Neural progenitor cell (in vitro differentiated cells): ENCODE data around the gene CBY1. TPM values are rescaled to one million over a fixed set of nuclear protein-coding genes. Genes with fewer than 3 reads are reported as not detected.

Experiments
- DNase-seq: peaks from one replicate; pipeline ENCODE4 v3.0.0-alpha.2; 2016; ENCODE audit warnings: low spot score
- H2AFZ ChIP-seq: fragments of 200-600 bp; sonication (generic); replicated peaks from 2 replicates; pipeline ENCODE4 v1.6.1; 2016; ENCODE audit warnings: antibody characterized with exemption
- H3F3A ChIP-seq: fragments of 200-600 bp; sonication (generic); 2 replicates; pipeline ENCODE4 v1.6.1; 2016; ENCODE audit warnings: antibody characterized with exemption, low read depth
- H3K27ac ChIP-seq: fragments of 200-600 bp; sonication (generic); 2 replicates; pipeline ENCODE4 v1.5.1; 2016; ENCODE audit warnings: mild to moderate bottlenecking
- H3K27me3 ChIP-seq: fragments of 200-600 bp; sonication (generic); 2 replicates; pipeline ENCODE4 v1.6.1; 2016; ENCODE audit warnings: mild to moderate bottlenecking, moderate library complexity
- H3K36me3 ChIP-seq: fragments of 200-600 bp; sonication (generic); 2 replicates; pipeline ENCODE4 v1.5.1; 2016
- H3K4me1 ChIP-seq: fragments of 200-600 bp; sonication (generic); 2 replicates; pipeline ENCODE4 v1.6.1; 2016; ENCODE audit warnings: mixed run types
- H3K4me2 ChIP-seq: fragments of 200-600 bp; sonication (generic); 2 replicates; pipeline ENCODE4 v1.6.1; 2016
- H3K4me3 ChIP-seq: fragments of 200-600 bp; sonication (generic); 2 replicates; pipeline ENCODE4 v1.5.1; 2016
- H3K79me2 ChIP-seq: fragments of 200-600 bp; sonication (generic); 2 replicates; pipeline ENCODE4 v1.6.1; 2016; ENCODE audit warnings: low read depth
- H3K9ac ChIP-seq: fragments of 200-600 bp; sonication (generic); 2 replicates; pipeline ENCODE4 v1.6.1; 2016
- H3K9me3 ChIP-seq: fragments of 200-600 bp; sonication (generic); 2 replicates; pipeline ENCODE4 v1.5.1; 2016; ENCODE audit warnings: low read depth
- H4K20me1 ChIP-seq: fragments of 200-600 bp; sonication (generic); 2 replicates; pipeline ENCODE4 v1.6.1; 2016; ENCODE audit warnings: low read depth
- H3K27ac Mint-ChIP-seq: 3 replicates; pipeline ENCODE4 v1.8.0; 2021; ENCODE audit warnings: mixed read lengths
- H3K27me3 Mint-ChIP-seq: 2 replicates; pipeline ENCODE4 v1.8.0; 2022; ENCODE audit warnings: low read depth, mild to moderate bottlenecking, inconsistent platforms, moderate library complexity, mixed read lengths; ENCODE audit not compliant: insufficient read depth
- H3K36me3 Mint-ChIP-seq: 3 replicates; pipeline ENCODE4 v1.8.0; 2021; ENCODE audit warnings: mixed read lengths
- H3K4me1 Mint-ChIP-seq: 3 replicates; pipeline ENCODE4 v1.8.0; 2021; ENCODE audit warnings: mixed read lengths
- H3K4me3 Mint-ChIP-seq: 3 replicates; pipeline ENCODE4 v1.8.0; 2021; ENCODE audit warnings: mild to moderate bottlenecking, moderate library complexity, mixed read lengths
- H3K9me3 Mint-ChIP-seq: 3 replicates; pipeline ENCODE4 v1.8.0; 2020; ENCODE audit warnings: mixed read lengths
- CTCF ChIP-seq: fragments of 200-600 bp; sonication (generic); IDR thresholded peaks from 2 replicates; pipeline ENCODE4 v1.5.1; 2017; ENCODE audit warnings: antibody characterized with exemption, mild to moderate bottlenecking
- EZH2 ChIP-seq: fragments of 200-600 bp; sonication (generic); IDR thresholded peaks from 2 replicates; pipeline ENCODE4 v1.6.1; 2017; ENCODE audit warnings: antibody characterized with exemption, mild to moderate bottlenecking, moderate library complexity
- EZH2phosphoT487 ChIP-seq: fragments of 200-600 bp; sonication (generic); IDR thresholded peaks from 2 replicates; pipeline ENCODE4 v1.6.1; 2017; ENCODE audit warnings: antibody characterized with exemption
- total RNA-seq: library from RNA; depleted of rRNA; stranded (reverse); fragments of >200 nt; gene quantifications from 2 replicates; pipeline ENCODE4 v1.2.3, GENCODE V29; 2015; ENCODE audit warnings: low replicate concordance

Gene CBY1
- total RNA-seq, 1 donor from 2014 or later = 25.8 TPM

- H4K20me1 ChIP-seq = no peaks in the 10 kb centered on the region
- no peak overlapping the region for H2AFZ ChIP-seq
- no peaks in the 10 kb centered on the region for H3F3A ChIP-seq
- no peaks in the 10 kb centered on the region for H3K27me3 ChIP-seq
- H3K4me1 ChIP-seq = no peaks in the 10 kb centered on the region
- Mint-ChIP-seq H3K9me3 (no peaks in the 10 kb centered on the region), H3K4me1 (peaks cover 6% of the 10 kb centered on the region), H3K4me3 (no peak overlapping the region), H3K27me3 (peaks cover 3% of the 10 kb centered on the region), H3K27ac (no peak overlapping the region), H3K36me3 (peaks cover 23% of the 10 kb centered on the region)
- no peak for DNase-seq
- no peaks in the 10 kb centered on the region for H3K79me2 ChIP-seq
- no peak overlapping the region for H3K4me2 ChIP-seq
- no peak overlapping the region for H3K9ac ChIP-seq
- no peaks in the 10 kb centered on the region for H3K36me3 ChIP-seq
- TF ChIP-seq EZH2phosphoT487 (no peak), CTCF (no peak), EZH2 (no peak)
- no peak overlapping the region for H3K27ac ChIP-seq
- H3K9me3 ChIP-seq = no peaks in the 10 kb centered on the region
- no peak overlapping the region for H3K4me3 ChIP-seq
Measured at GRCh38 chr22:38675833-38676232, 19.4 kb downstream of the CBY1 start.

- Histone ChIP-seq H3K27me3 (no peaks in the 10 kb centered on the region), H2AFZ (peak within 1 kb of the TSS; percentile 93), H3F3A (peaks cover 31% of the 10 kb centered on the region), H3K9ac (peak within 1 kb of the TSS; percentile 87), H3K36me3 (peaks cover 4% of the 10 kb centered on the region), H3K79me2 (peaks cover 11% of the 10 kb centered on the region), H3K9me3 (no peaks in the 10 kb centered on the region), H3K4me2 (peak within 1 kb of the TSS; percentile 95), H3K4me3 (peak within 1 kb of the TSS; percentile 92), H4K20me1 (no peaks in the 10 kb centered on the region), H3K4me1 (peaks cover 4% of the 10 kb centered on the region), H3K27ac (no peak within 1 kb of the TSS)
- Mint-ChIP-seq H3K27ac (peak within 1 kb of the TSS; percentile 98), H3K4me3 (peak within 1 kb of the TSS; percentile 100), H3K27me3 (peaks cover 7% of the 10 kb centered on the region), H3K36me3 (peaks cover 33% of the 10 kb centered on the region), H3K4me1 (peaks cover 24% of the 10 kb centered on the region), H3K9me3 (peaks cover 9% of the 10 kb centered on the region)
- TF ChIP-seq CTCF = peak; percentile 75
- TF ChIP-seq EZH2phosphoT487 = no peak
- peak; percentile 66 for TF ChIP-seq EZH2
- peak; percentile 94 for DNase-seq
Measured at GRCh38 chr22:38681582-38682335, 25.3 kb downstream of the CBY1 start, which contains the start of gene TOMM22. TOMM22 (plus strand) TSS chr22:38681957; CDS start chr22:38681979, 22 bp downstream.

- Histone ChIP-seq H3K36me3 (peaks cover 4% of the 10 kb centered on the region), H4K20me1 (no peaks in the 10 kb centered on the region), H3K79me2 (peaks cover 11% of the 10 kb centered on the region), H3K4me3 (no peak overlapping the region), H3K27me3 (no peaks in the 10 kb centered on the region), H3K27ac (no peak overlapping the region), H3F3A (peaks cover 31% of the 10 kb centered on the region), H3K4me2 (no peak overlapping the region), H3K4me1 (peaks cover 4% of the 10 kb centered on the region), H2AFZ (no peak overlapping the region), H3K9ac (no peak overlapping the region), H3K9me3 (no peaks in the 10 kb centered on the region)
- Mint-ChIP-seq H3K36me3 (peaks cover 40% of the 10 kb centered on the region), H3K27ac (no peak overlapping the region), H3K9me3 (peaks cover 9% of the 10 kb centered on the region), H3K4me1 (peaks cover 21% of the 10 kb centered on the region), H3K4me3 (no peak overlapping the region), H3K27me3 (peaks cover 4% of the 10 kb centered on the region)
- TF ChIP-seq EZH2phosphoT487 (no peak), CTCF (no peak), EZH2 (no peak)
- no peak for DNase-seq
Measured at GRCh38 chr22:38684895-38685294, 28.5 kb downstream of the CBY1 start.
